Skeletal muscle satellite cell (primary cell): ENCODE measurements around the gene CST11. TPM values are rescaled to one million over a fixed set of nuclear protein-coding genes. Genes with fewer than 3 reads are reported as not detected.

Experiments used
- H3K27me3 ChIP-seq: 2 replicates; pipeline ENCODE4 v1.7.0; 2013; ENCODE audit warnings: low read length; ENCODE audit not compliant: control insufficient read depth, insufficient read depth
- H3K36me3 ChIP-seq: 2 replicates; pipeline ENCODE4 v1.7.0; 2013; ENCODE audit warnings: mild to moderate bottlenecking, control low read depth, low read length; ENCODE audit not compliant: insufficient read depth
- H3K4me1 ChIP-seq: 2 replicates; pipeline ENCODE4 v1.7.0; 2013; ENCODE audit warnings: low read length; ENCODE audit not compliant: control insufficient read depth, insufficient read depth
- H3K4me2 ChIP-seq: 2 replicates; pipeline ENCODE4 v1.7.0; 2013; ENCODE audit warnings: mild to moderate bottlenecking, low read length
- H3K4me3 ChIP-seq: 2 replicates; pipeline ENCODE4 v1.7.0; 2013; ENCODE audit warnings: low read length
- H3K9ac ChIP-seq: 2 replicates; pipeline ENCODE4 v1.7.0; 2013; ENCODE audit warnings: mild to moderate bottlenecking, low read depth, low read length, moderate library complexity
- H3K9me3 ChIP-seq: replicated peaks from 2 replicates; pipeline ENCODE4 v1.7.0; 2013; ENCODE audit warnings: mild to moderate bottlenecking, control low read depth, low read length
- small RNA-seq: library from RNA; depleted of rRNA; stranded (forward); fragments of <200 nt; gene quantifications from one replicate; pipeline ENCODE3, GENCODE V24; 2012

The CST11 gene

DNA sequence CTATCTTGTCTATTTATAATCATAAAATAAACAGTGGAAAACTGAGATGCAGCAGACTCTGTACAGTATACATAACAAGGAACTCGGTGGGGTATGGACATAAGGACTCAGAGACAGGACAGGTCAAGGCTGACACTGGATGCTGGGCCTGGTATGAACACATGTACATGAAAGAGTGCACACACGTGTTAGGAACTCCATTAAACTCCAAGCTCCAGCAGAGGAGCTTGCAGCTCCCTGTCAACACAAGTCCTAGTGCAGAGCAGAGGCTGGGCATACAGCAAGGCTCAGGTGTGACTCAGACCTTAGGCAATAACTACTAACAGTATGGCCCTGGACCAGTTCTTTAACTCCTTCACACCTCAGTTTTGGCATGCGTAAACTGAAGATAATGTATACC, 48.5 kb downstream of the CST11 start:
- H3K4me2 ChIP-seq, result no peak overlapping the region
- H3K4me3 ChIP-seq, result no peak overlapping the region
- no peak overlapping the region for H3K9ac ChIP-seq
- H3K36me3 ChIP-seq, result peaks cover 9% of the 10 kb centered on the region
- H3K4me1 ChIP-seq, result no peaks in the 10 kb centered on the region
- H3K9me3 ChIP-seq, result no peaks in the 10 kb centered on the region
- H3K27me3 ChIP-seq, result no peaks in the 10 kb centered on the region

DNA sequence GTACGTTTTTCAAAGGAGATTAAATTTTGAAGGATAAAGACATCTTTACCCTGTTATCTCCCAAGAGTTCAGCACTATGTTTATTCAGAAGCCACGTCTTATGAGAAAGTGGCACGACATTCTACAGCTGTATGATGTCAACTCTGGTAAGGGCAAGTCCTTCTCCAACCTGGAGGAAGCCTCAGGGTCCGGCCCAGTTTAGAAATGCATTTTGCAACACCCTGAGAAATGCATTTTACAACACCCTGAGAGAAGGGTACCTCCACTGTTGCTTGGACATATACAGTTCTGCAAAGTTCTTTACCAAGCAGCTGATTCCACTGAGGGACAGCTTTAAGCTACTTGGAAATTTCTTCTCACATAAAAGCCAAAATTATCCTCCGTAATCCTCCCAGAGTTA, 48.9 kb downstream of the CST11 start:
- H3K4me3 ChIP-seq, result no peak overlapping the region
- H3K4me1 ChIP-seq, result no peaks in the 10 kb centered on the region
- no peaks in the 10 kb centered on the region for H3K9me3 ChIP-seq
- no peak overlapping the region for H3K4me2 ChIP-seq
- no peak overlapping the region for H3K9ac ChIP-seq
- no peaks in the 10 kb centered on the region for H3K27me3 ChIP-seq
- H3K36me3 ChIP-seq, result peaks cover 9% of the 10 kb centered on the region

DNA sequence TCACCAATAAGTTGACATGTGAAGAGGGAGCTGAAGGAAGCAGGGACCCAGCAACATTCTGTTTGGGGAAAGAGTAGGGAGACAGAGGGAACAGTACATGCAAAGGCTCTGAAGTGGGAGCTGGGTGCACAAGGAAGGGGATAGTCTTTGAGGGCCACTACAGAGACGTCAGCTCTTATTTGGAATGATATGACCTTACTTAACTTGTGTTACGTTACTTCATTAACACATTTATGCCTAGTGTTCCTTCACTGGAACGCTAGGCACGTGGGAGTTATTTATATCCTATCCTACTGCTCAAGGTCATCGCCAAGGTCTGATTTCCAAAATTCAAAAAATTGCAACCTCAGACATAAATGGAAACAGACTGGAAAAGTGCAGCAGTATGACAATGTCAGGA, 51.6 kb downstream of the CST11 start:
- no peaks in the 10 kb centered on the region for H3K9me3 ChIP-seq
- H3K9ac ChIP-seq, result no peak overlapping the region
- no peak overlapping the region for H3K4me3 ChIP-seq
- no peaks in the 10 kb centered on the region for H3K27me3 ChIP-seq
- H3K4me2 ChIP-seq, result no peak overlapping the region
- peaks cover 8% of the 10 kb centered on the region for H3K4me1 ChIP-seq
- H3K36me3 ChIP-seq, result peaks cover 11% of the 10 kb centered on the region

Small RNA genes lying within 50 kb of the gene (small RNA-seq; reads per million reads assigned to genes)
- not detected for gene RF00019
